Posterior vena cava (tissue), 2 donors: Measurements from ENCODE around the gene USP19. TPM values are rescaled to one million over a fixed set of nuclear protein-coding genes. Genes with fewer than 3 reads are reported as not detected.
A peak's percentile ranks its signal among the peaks of the same experiment; 100 is the strongest.

ENCODE experiments used
- DNase-seq: peaks from one replicate; pipeline ENCODE4 v3.0.0-alpha.2; 2020; ENCODE audit warnings: low spot score
- intact Hi-C, 2 donors: fragments of 100-400 bp; cut with DNase I; formaldehyde crosslinking; loops; one replicate each; pipeline versions ENCODE4 v1.14.1 to v1.14.2; 2022 to 2023
- total RNA-seq, 2 donors: library from RNA; stranded (reverse); fragmentation: NEBNext Ultra II Directional; extraction: Animal tissue kit (Norgen Biotek cat#: 25700); gene quantifications; one replicate each; pipeline ENCODE4 v1.2.1, GENCODE V29; 2021
- donor health status: DM: yes; HTN: yes; CAD: no.
- donor health status: DM: yes; HTN: yes; CAD: no.

USP19 gene
- total RNA-seq, 2 donors from 2014 or later = 34.1 to 40.4 TPM

GRCh38 chr3:49148159-49148558, 27.5 kb upstream of the USP19 start:
- no peak for DNase-seq
- intact Hi-C loops = no loop called here

DNA sequence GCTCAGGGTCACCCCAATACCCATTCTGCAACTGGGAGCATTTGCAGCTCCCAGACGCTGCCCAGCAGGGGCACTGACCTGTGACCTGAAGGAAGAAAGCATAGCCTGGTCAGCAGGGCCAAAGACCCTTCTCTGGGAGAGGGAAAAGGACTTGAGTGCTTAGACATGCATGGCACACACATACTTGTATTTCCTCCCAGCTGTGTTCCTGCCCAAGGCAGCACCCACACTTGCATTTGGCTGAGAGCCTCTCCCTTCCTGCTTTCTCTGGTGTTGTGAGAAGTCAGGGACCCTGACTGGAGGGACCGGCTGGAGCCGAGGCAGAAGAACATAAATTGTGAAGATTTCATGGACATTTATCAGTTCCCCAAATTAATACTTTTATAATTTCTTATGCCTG, 19.5 kb upstream of the USP19 start:
- no peak for DNase-seq
- intact Hi-C loops = no loop called here

DNA sequence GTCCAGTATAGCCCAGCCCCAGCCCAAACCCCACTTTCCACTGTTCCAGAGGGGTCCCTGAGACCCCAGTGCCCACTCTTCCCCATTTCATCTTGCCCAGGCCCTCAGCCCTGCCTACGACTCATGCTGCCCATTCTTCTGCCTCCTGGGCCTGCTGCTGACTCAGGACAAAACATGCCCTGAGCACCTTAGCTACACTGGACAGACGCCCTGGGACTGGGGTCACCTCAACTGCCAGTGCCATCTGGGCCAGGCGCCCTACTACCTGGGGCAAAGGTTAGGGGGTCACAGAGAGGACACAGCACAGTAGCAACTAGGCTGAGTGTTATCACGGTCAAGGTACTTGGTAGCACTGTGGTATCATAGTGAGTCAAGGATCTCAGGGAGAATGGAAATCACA, 14.9 kb upstream of the USP19 start:
- no peak for DNase-seq
- intact Hi-C loops = no loop called here

- DNase-seq = no peak
- intact Hi-C loops = no loop called here
Measured at GRCh38 chr3:49134471-49135265, 14.0 kb upstream of the USP19 start.

DNA sequence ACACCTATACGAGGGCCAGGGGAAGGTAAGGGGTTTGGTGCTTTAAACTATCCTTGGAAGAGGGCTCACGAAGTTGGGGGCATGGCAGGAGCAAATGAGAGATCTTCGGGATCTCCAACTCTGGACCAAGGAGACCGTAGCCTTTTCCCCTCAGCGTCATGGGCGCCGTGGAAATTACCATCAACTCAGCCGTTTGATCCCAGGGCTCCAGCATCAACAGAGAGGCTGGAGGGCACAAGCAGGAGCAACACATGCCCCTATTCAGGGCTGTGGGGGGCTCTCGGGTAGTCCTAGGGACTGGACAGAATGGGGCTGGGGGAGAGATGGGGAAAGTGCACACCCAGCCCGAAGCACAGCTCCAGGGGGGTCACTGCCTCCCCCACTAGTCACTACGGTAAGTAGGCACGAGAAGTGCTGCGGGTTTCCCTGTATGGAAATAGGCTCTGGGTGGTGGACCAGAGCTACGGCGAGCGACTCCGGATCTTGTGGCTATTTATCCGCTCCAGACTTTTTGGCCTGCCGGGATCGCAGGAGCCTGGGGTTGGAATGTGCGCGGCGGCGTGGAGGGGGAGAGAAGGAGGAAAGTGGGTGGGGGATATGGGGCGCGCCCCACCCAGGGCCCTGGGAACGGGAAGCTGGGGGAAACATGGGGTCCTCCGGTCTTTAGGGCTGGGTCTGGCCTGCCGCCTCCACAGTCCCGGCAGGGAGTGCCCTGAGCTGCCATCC, 12.8 kb upstream of the USP19 start:
- peak; percentile 93 for DNase-seq
- intact Hi-C loops = no loop called here

DNA sequence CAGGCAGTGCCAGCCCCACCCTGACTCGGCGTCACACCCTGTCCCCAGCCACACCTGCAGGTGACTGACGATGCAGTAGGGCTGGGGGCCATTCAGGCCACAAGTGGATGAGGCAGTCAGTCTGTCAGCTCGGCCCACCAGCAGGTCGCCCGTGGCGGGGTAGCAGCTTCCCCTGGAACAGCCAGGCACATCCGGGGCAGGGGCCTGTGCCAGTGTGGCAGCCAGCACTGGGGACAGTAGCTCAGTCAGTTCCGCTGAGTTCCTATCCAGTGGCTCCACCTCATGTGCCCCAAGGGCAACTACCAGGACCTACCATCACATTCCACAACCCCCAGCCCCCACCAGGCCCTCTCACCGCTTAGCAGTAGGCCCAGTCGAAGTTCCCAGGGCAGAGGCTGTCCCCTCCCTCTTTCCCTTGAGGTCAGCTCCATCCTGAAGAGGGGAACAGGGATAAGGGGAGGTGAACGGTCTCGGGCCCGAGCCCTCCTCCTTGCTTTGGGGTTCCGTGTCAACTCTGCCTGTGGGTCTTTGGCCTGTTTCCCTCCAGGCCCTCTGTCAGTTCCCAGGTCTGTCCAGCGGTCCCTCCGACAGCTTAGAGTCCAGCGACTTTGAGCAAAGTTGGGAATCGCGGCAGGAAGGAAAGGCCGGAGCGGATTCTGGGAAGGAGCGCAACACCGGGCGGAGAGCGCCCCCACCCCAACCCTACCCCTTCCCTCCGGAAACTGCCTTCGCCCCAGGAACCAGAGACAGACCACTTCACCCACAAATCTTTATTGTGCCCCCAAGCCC, 12.0 kb upstream of the USP19 start, which contains the start of gene LAMB2:
Gene LAMB2 (minus strand): TSS at position 614 of the 789 bp plus-strand sequence. CDS start 183 bp downstream, at position 431.
- intact Hi-C loops = no loop called here
- peak; percentile 88 for DNase-seq

GRCh38 chr3:49132073-49132436, 11.4 kb upstream of the USP19 start:
- intact Hi-C loops = no loop called here
- no peak for DNase-seq

DNA sequence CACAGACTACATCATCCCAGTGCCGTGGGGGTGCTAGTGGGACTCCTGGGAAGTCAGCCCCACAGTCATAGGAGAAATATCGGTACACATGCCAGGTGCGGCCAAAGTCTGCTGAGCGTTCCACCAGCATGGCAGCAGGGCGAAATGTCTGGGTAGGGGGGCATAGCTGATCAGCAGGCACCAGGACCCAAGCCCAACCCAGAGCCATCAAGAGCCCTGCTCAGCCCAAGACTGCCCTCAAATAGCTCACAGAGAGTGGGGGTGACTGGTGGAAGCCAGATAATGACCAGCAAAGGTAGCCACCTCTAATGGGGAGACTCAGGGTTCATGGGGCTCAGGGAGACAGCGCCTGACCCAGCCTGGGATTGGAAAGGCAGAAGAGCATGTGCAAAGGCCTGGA, 11.0 kb upstream of the USP19 start:
- DNase-seq = no peak
- intact Hi-C loops = no loop called here

DNA sequence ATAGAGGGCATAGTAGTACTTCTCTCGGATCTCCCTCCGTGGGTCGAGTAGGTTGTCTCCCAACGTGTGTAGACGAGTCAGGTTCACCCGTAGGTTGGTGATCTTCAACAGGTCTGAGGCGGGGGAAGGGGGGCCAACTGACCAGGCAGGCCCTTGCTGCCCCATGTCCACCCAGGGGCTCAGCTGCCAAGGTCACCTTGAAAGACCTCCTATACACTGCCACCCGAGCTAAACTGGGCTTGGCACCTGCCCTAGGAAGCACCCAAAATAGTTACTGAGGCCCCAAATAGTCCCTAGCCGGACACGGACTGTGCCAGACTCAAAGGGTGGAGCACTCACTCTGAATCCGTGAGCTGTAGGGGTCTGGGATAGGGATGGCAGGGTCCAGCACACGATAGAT, 10.4 kb upstream of the USP19 start:
- intact Hi-C loops = no loop called here
- DNase-seq = no peak

DNA sequence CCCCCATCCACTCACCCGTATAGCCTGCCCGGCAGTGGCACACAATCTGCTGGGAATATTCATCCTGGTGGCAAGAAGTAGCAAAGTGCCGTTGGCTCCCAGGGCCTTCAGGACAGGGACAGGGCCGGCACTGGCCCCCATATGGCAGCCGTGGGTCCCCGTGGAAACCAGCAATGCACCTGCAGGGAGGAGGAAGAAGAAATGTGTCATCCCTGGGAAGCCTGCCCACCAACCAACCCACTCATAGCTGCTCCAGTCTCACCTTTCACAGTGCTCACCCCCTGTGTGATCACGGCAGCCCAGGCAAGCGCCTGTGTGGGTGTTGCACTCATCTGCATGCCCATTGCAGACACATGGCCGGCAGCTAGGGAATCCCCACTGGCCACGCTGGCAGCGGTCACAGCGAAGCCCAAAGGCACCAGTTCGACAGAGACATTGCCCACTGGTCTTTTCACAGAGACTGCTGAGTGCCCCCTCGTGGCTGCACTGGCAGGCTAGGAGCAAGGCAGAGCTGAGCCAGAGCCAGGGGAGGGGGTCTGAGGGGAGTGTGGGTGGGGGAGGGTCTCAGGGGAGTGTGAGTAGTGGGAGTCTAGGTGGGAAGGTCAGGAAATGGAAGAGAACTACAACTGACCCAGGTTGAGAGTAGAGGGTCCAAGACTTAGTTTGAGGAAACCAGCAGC, 4.5 kb upstream of the USP19 start:
- intact Hi-C loops = no loop called here
- DNase-seq = no peak

DNA sequence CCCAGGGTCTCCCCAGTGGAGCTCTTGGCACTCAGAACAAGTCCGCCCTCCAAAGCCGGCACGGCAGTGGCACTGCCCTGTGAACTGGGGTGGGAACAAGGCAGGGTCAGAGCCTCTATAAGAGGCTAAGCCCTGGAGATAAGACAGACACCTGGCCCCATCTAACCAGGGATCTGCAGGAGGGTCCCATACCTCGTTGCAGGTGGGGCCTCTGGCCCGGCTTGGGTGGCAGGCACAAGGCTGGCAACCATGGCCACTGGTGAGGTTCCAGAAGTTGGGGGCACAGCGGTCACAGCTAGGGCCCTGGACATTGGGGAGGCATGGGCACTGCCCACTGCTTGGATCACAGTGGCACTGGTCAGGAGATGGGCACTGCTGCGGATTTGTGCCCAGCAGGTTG, 3.6 kb upstream of the USP19 start:
- intact Hi-C loops = no loop called here
- no peak for DNase-seq

DNA sequence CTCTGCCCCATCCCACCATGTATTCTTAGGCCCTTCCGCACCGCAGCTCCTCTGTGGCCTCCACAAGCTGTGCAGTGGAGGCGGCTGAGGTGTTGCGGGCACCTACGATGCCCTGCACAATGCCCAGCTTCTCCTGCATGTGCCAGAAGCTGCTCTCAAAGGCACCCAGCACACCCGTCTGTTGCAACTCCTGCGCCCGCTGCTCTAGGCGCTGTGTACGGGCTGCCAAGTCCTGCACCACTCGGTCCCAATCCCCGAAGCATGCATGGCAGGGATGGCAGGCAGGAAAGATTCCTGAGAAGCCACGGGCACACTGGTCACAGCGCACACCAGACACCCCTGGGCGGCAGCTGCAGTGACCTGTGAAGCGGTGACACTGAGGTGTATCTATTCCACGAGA, 3.1 kb upstream of the USP19 start:
- intact Hi-C loops = no loop called here
- DNase-seq = no peak

- no peak for DNase-seq
- intact Hi-C loops = no loop called here
Measured at GRCh38 chr3:49122886-49123545, 2.4 kb upstream of the USP19 start.

DNA sequence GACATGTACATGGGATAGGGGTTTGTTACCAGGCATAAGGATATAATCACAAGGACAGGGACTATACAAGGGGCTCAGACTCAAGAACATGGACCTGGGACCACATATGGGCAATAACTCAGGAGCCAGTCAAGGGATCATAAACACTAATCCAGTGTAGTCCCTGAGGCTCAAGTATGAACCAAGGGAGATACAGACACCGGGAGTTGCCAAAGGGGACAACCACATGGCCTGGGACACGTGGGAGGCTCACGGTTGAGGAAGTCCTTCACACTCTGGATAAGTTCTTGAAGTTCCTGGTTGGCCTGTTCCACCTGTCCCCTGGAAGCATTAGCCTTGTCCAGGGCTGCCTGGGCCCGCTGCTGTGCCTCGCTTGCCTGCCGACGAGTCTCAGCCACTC, 1.8 kb upstream of the USP19 start:
- intact Hi-C loops = no loop called here

GRCh38 chr3:49122022-49122421, 1.4 kb upstream of the USP19 start:
- intact Hi-C loops = no loop called here

More for the DNA sequence above, 1.8 kb upstream of the USP19 start:
- no peak for DNase-seq

DNA sequence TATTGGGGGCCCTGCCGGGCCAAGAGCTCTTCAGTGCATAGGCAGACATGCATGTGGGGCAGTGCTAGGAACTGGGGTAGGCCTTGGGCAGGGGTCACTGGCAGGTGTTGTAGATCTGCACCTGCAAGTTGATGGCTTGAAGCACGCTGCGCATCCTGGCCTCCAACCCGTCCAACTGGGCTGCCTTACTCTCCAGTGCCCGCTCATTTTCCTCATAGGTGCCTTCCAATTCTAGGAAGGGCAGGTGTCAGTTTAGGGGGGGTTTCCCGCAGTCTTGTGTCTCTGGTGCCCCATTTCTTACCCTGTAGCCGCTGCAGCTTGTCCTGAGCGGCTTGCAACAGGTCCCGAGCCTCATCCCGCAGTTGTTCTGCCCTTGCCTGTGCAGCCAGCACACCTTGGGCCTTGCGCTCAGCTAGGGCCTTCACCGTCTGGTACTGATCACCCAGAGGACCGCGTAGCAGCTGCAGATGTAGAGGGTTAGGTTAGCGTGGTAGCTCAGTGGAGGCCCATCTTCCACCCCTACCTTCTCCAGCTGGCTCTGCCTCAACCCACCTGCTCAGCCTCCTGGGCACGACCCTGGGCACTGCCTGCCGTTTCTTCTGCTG, 611 bp upstream of the USP19 start:
- intact Hi-C loops = no loop called here
- DNase-seq = no peak

More at GRCh38 chr3:49122022-49122421, 1.4 kb upstream of the USP19 start:
- no peak for DNase-seq

DNA sequence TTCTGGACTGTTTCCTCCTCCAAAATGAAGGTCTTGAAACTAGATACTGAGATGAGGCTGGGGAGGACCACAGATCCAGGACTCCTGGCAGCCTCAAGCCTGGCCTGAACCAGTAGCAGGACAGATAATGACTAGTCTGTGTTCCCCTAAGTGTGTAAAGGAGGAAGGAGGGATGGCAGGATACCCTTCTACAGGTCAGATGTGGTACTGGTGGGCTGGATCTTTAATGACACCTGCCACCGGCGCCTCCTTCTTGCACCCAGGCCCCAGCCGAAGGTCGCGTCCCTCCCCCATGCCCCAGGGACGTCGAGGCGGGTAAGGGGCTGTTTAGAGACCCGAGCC, 556 bp downstream of the USP19 start:
- no peak for DNase-seq
- intact Hi-C loops = no loop called here

DNA sequence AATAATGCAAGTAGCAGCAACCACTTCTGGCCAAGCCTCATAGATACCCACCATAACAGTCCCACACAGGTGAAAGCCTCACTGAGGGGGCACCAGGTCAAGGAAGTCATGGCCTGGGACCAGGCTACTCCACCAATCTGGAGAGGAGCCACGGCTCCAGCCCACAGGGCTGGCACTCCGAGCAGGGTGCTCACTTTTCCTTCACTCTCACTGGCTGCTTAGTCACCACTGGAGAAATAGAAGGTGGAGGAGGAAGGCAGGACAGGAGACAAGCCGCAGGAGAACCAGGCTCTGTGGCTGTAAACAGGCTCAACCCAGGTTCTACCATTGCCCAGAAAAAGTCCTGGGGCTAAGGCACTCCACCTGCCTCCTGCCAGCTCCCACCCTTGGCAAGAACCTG, 1.2 kb downstream of the USP19 start:
- intact Hi-C loops = no loop called here
- DNase-seq = no peak

GRCh38 chr3:49119036-49119435, 1.6 kb downstream of the USP19 start:
- no peak for DNase-seq
- intact Hi-C loops = no loop called here
